Neuronal stem cell (in vitro differentiated cells): ENCODE measurements around the gene CEL.
A peak's percentile ranks its signal among the peaks of the same experiment; 100 is the strongest.

ENCODE experiments used
- DNase-seq: peaks from one replicate; pipeline ENCODE4 v3.0.0-alpha.2; 2013; ENCODE audit warnings: low spot score
- H2AFZ ChIP-seq: one replicate; pipeline ENCODE4 v1.6.1; 2013; ENCODE audit warnings: mild to moderate bottlenecking, low read length, inconsistent platforms
- H2AK5ac ChIP-seq: 2 replicates; pipeline ENCODE4 v1.6.1; 2013; ENCODE audit warnings: low read depth, mild to moderate bottlenecking, inconsistent platforms, low read length, moderate library complexity, mixed read lengths
- H2BK120ac ChIP-seq: 2 replicates; pipeline ENCODE4 v1.6.1; 2013; ENCODE audit warnings: low read depth, mild to moderate bottlenecking, inconsistent platforms, low read length, moderate library complexity, mixed read lengths
- H2BK12ac ChIP-seq: one replicate; pipeline ENCODE4 v1.6.1; 2013; ENCODE audit warnings: low read length, inconsistent platforms
- H2BK15ac ChIP-seq: 2 replicates; pipeline ENCODE4 v1.6.1; 2013; ENCODE audit warnings: mild to moderate bottlenecking, low read length, inconsistent platforms, mixed read lengths
- H2BK5ac ChIP-seq: one replicate; pipeline ENCODE4 v1.6.1; 2013; ENCODE audit warnings: inconsistent platforms, mild to moderate bottlenecking, low read length, moderate library complexity
- H3K14ac ChIP-seq: one replicate; pipeline ENCODE4 v1.6.1; 2013; ENCODE audit warnings: low read length, inconsistent platforms
- H3K18ac ChIP-seq: 2 replicates; pipeline ENCODE4 v1.6.1; 2013; ENCODE audit warnings: low read length, inconsistent platforms
- H3K23ac ChIP-seq: 2 replicates; pipeline ENCODE4 v1.6.1; 2013; ENCODE audit warnings: low read depth, mild to moderate bottlenecking, mixed read lengths, low read length, inconsistent platforms; ENCODE audit not compliant: poor library complexity
- H3K27ac ChIP-seq: replicated peaks from 3 replicates; pipeline ENCODE4 v1.5.1; 2013; ENCODE audit warnings: low read length, inconsistent platforms
- H3K27me3 ChIP-seq, 3 experiments: 2 replicates each; pipeline ENCODE4 v1.6.1; 2013; ENCODE audit warnings: low read length in 3 of 3, mild to moderate bottlenecking in 2 of 3, inconsistent platforms in 1 of 3, low read depth in 1 of 3, mixed read lengths in 1 of 3, moderate library complexity in 1 of 3; ENCODE audit not compliant: control insufficient read depth in 3 of 3, insufficient read depth in 3 of 3
- H3K36me3 ChIP-seq, 2 donors: replicated peaks in 1 of 2; 2 replicates each; pipeline ENCODE4 v1.6.1; 2013; ENCODE audit warnings: low read length in 2 of 2; ENCODE audit not compliant: control insufficient read depth in 2 of 2, insufficient read depth in 2 of 2
- H3K4ac ChIP-seq: 2 replicates; pipeline ENCODE4 v1.6.1; 2013; ENCODE audit warnings: inconsistent platforms, mild to moderate bottlenecking, low read length, moderate library complexity
- H3K4me1 ChIP-seq, 2 donors: 1 replicate in 1 of 2; 2 replicates in 1 of 2; pipeline ENCODE4 v1.6.1; 2013; ENCODE audit warnings: low read length in 2 of 2, low read depth in 1 of 2; ENCODE audit not compliant: control insufficient read depth in 2 of 2, insufficient read depth in 1 of 2
- H3K4me2 ChIP-seq: one replicate; pipeline ENCODE4 v1.6.1; 2013; ENCODE audit warnings: mild to moderate bottlenecking, low read length, inconsistent platforms; ENCODE audit not compliant: insufficient read depth, poor library complexity, severe bottlenecking
- H3K4me3 ChIP-seq, 2 donors: 2 replicates each; pipeline ENCODE4 v1.5.1; 2013; ENCODE audit warnings: low read length in 2 of 2, mild to moderate bottlenecking in 2 of 2, inconsistent platforms in 1 of 2, moderate library complexity in 1 of 2
- H3K79me1 ChIP-seq: one replicate; pipeline ENCODE4 v1.6.1; 2013; ENCODE audit warnings: low read depth, mild to moderate bottlenecking, inconsistent platforms, low read length, moderate library complexity
- H3K9ac ChIP-seq: one replicate; pipeline ENCODE4 v1.6.1; 2013; ENCODE audit warnings: mild to moderate bottlenecking, low read depth, low read length, inconsistent platforms; ENCODE audit not compliant: poor library complexity
- H3K9me3 ChIP-seq, 2 donors: replicated peaks in 1 of 2; 2 replicates each; pipeline versions ENCODE3 to v1.6.1; 2013; ENCODE audit warnings: low read length in 2 of 2, mild to moderate bottlenecking in 2 of 2, inconsistent platforms in 1 of 2, low read depth in 1 of 2, mixed read lengths in 1 of 2, moderate library complexity in 1 of 2; ENCODE audit not compliant: control insufficient read depth in 2 of 2, insufficient read depth in 1 of 2
- H4K8ac ChIP-seq: one replicate; pipeline ENCODE4 v1.6.1; 2013; ENCODE audit warnings: low read depth, mild to moderate bottlenecking, inconsistent platforms, low read length, moderate library complexity
- H4K91ac ChIP-seq: one replicate; pipeline ENCODE4 v1.6.1; 2013; ENCODE audit warnings: low read length, low read depth, mild to moderate bottlenecking, inconsistent platforms; ENCODE audit not compliant: poor library complexity
- WGBS, 2 donors: extraction: QIAGEN DNeasy Blood & Tissue Kit; methylation state at CpG; one replicate each; pipeline ENCODE4 v1.1.7; 2013; ENCODE audit warnings: missing lambda C conversion rate in 2 of 2, mixed read lengths in 1 of 2; ENCODE audit not compliant: insufficient read length in 2 of 2, insufficient replicate concordance in 1 of 2; ENCODE audit errors: extremely low coverage in 2 of 2; 5-methylcytosine and 5-hydroxymethylcytosine counted together

Gene CEL

DNA sequence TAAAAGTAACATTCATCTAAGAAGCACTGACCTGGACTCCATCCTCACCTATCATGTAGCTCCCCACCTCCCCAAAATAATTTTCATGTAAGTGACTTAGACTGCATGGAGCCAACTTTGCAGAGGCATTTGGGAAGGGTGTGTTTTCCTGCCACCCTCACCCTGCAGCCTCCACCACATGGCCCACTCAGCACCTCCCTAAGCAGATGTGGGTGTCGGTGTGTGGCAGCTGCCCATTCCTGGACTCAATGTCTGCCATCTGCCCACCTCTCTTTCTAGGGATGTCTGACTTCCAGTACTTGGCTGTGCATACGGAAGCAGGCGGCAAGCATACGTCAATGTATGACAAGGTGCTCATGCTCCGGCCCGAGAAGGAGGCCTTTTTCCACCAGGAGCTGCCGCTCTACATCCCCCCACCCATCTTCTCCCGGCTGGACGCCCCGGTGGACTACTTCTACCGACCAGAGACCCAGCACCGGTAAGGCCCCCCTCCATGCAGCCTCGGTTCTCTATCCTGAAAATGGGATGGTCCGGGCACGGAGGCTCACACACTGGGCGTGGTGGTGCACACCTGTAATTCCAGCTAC, 18.2 kb upstream of the CEL start:
- H3K23ac ChIP-seq, result no peak overlapping the region
- no peak overlapping the region for H3K4me3 ChIP-seq
- H2BK12ac ChIP-seq, result no peak overlapping the region
- no peak overlapping the region for H3K18ac ChIP-seq
- no peaks in the 10 kb centered on the region for H3K4me1 ChIP-seq
- no CpG with 5 or more reads among the region's 16 CpGs for WGBS, 2 donors
- no peaks in the 10 kb centered on the region for H3K27me3 ChIP-seq
- no peak for DNase-seq
- H4K91ac ChIP-seq, result no peak overlapping the region
- no peak overlapping the region for H3K14ac ChIP-seq
- H3K79me1 ChIP-seq, result peaks cover 6% of the 10 kb centered on the region
- peaks cover 52 to 92% of the 10 kb centered on the region in 2 donors for H3K36me3 ChIP-seq
- no peak overlapping the region for H2BK120ac ChIP-seq
- no peak overlapping the region for H2BK5ac ChIP-seq
- no peak overlapping the region for H3K9ac ChIP-seq
- H3K9me3 ChIP-seq, result peaks cover 0 to 2% of the 10 kb centered on the region in 2 donors
- H2AK5ac ChIP-seq, result no peak overlapping the region
- H2AFZ ChIP-seq, result no peak overlapping the region
- no peak overlapping the region for H4K8ac ChIP-seq
- no peak overlapping the region for H3K27ac ChIP-seq
- no peak overlapping the region for H3K4ac ChIP-seq
- H3K4me2 ChIP-seq, result no peak overlapping the region
- H2BK15ac ChIP-seq, result no peak overlapping the region

DNA sequence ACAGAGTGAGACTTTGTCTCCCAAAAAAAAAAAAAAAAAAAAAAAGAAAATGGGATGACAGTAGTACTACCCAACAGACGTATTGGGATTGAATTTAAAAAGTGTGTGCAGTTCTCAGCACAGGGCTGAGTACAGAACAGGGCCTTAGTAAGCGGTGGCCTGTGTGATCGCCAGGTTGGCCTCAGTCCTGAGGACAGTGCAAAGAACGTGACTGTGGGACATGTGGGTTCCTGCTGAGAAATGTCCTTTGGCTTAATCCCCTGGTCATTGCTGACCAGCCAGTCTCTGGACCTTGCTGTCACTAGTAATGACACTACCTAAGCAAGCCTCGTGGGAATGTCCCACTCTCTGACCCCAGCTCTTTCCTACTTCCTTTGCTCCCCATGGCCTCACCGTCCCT, 17.7 kb upstream of the CEL start:
- Histone ChIP-seq H3K4me1 (no peaks in the 10 kb centered on the region), H3K27me3 (no peaks in the 10 kb centered on the region), H3K14ac (no peak overlapping the region), H2AK5ac (no peak overlapping the region), H2AFZ (no peak overlapping the region), H3K36me3 (peaks cover 56 to 94% of the 10 kb centered on the region in 2 donors), H2BK120ac (no peak overlapping the region), H4K91ac (no peak overlapping the region), H4K8ac (no peak overlapping the region), H3K27ac (no peak overlapping the region), H3K18ac (no peak overlapping the region), H2BK15ac (no peak overlapping the region), H3K4me3 (no peak overlapping the region), H3K79me1 (peaks cover 6% of the 10 kb centered on the region), H3K9ac (no peak overlapping the region), H3K9me3 (peaks cover 0 to 2% of the 10 kb centered on the region in 2 donors), H3K4me2 (no peak overlapping the region), H3K23ac (no peak overlapping the region), H2BK12ac (no peak overlapping the region), H3K4ac (no peak overlapping the region), H2BK5ac (no peak overlapping the region)
- DNase-seq, result no peak
- no CpG with 5 or more reads among the region's 6 CpGs for WGBS, 2 donors

DNA sequence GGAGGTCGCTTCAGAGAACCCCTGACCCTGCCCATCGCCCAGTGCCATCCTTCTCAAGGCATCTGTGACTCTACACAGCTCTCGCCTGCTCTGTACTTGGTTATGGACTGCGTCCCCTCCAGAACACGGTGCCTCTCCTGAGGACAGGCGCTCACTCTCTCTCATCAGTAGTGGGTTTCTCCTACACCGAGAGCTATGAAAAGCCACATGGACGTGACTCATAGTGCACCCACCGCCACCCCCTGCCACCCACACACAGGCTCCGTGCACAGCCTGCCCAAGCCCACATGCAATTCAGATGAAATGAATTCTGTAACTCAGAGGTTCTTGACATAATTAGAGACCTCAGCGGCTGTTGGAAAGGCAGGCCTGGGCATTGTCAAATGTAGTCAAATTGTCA, 17.1 kb upstream of the CEL start:
- Histone ChIP-seq H3K9ac (peak overlapping the region; percentile 72), H3K36me3 (peaks cover 59 to 95% of the 10 kb centered on the region in 2 donors), H3K79me1 (peaks cover 6% of the 10 kb centered on the region), H3K4me1 (no peaks in the 10 kb centered on the region), H2AK5ac (no peak overlapping the region), H2BK15ac (no peak overlapping the region), H2BK120ac (no peak overlapping the region), H3K9me3 (peaks cover 0 to 2% of the 10 kb centered on the region in 2 donors), H3K27me3 (no peaks in the 10 kb centered on the region), H3K4me2 (no peak overlapping the region), H3K23ac (no peak overlapping the region), H3K4me3 (no peak overlapping the region), H2BK12ac (no peak overlapping the region), H3K14ac (no peak overlapping the region), H3K4ac (no peak overlapping the region), H2BK5ac (no peak overlapping the region), H2AFZ (no peak overlapping the region), H3K27ac (no peak overlapping the region), H4K8ac (no peak overlapping the region), H3K18ac (no peak overlapping the region), H4K91ac (no peak overlapping the region)
- WGBS, 2 donors, result no CpG with 5 or more reads among the region's 11 CpGs
- DNase-seq, result no peak

DNA sequence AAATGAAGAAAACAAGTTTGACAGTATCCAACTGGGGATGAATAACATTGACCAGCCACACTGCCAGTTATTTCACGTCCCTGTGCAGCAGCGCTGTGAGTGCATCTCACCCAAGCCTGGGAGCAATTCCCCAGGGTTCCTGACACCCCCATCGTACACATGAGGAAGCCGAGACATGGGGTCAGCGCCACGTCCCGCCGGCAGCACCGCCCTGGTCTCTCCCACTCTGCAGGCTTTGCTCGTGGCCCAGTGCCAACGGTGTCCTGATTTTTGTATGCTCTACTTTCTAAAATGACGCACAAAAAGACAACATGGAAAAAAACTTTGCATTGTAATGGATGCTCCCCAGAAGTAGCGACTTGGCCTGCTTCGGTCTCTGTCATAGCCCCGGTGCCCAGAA, 16.6 kb upstream of the CEL start:
- Histone ChIP-seq H3K27ac (no peak overlapping the region), H3K27me3 (no peaks in the 10 kb centered on the region), H3K9ac (no peak overlapping the region), H2AK5ac (no peak overlapping the region), H2AFZ (no peak overlapping the region), H3K4me1 (no peaks in the 10 kb centered on the region), H3K9me3 (peaks cover 0 to 2% of the 10 kb centered on the region in 2 donors), H3K79me1 (peaks cover 9% of the 10 kb centered on the region), H3K18ac (no peak overlapping the region), H4K8ac (no peak overlapping the region), H3K23ac (no peak overlapping the region), H2BK12ac (no peak overlapping the region), H2BK15ac (no peak overlapping the region), H3K4ac (no peak overlapping the region), H3K14ac (no peak overlapping the region), H3K36me3 (peaks cover 62 to 95% of the 10 kb centered on the region in 2 donors), H3K4me2 (no peak overlapping the region), H2BK5ac (no peak overlapping the region), H2BK120ac (no peak overlapping the region), H4K91ac (no peak overlapping the region), H3K4me3 (no peak overlapping the region)
- DNase-seq, result no peak
- no CpG with 5 or more reads among the region's 15 CpGs for WGBS, 2 donors
